Lung (tissue), 12 donors: ENCODE results near the gene TBC1D22A. TPM values are rescaled to one million over a fixed set of nuclear protein-coding genes. Genes with fewer than 3 reads are reported as not detected.

Experiments
- ATAC-seq: fragments of 200-7000 bp; cut with Tn5 transposase; one replicate; pipeline ENCODE4 v1.9.1; 2020; ENCODE audit warnings: moderate number of reproducible peaks; ENCODE audit not compliant: insufficient read depth, low FRiP score
- DNase-seq, 3 donors: peaks; one replicate each; pipeline ENCODE4 v3.0.0-alpha.2; 2013 to 2017
- H3K27ac ChIP-seq, 2 donors: one replicate each; pipeline ENCODE4 v1.5.1; 2013; ENCODE audit warnings: mild to moderate bottlenecking in 2 of 2, moderate library complexity in 2 of 2, control low read depth in 1 of 2, inconsistent platforms in 1 of 2, low read depth in 1 of 2, low read length in 1 of 2
- H3K27me3 ChIP-seq, 3 donors: one replicate each; pipeline ENCODE4 v1.5.1; 2013; ENCODE audit warnings: low read length in 2 of 3; ENCODE audit not compliant: control insufficient read depth in 3 of 3, insufficient read depth in 3 of 3
- H3K36me3 ChIP-seq, 4 donors: one replicate each; pipeline ENCODE4 v1.5.1; 2013; ENCODE audit warnings: low read length in 4 of 4, mild to moderate bottlenecking in 1 of 4, moderate library complexity in 1 of 4; ENCODE audit not compliant: control insufficient read depth in 4 of 4, insufficient read depth in 4 of 4
- H3K4me1 ChIP-seq, 5 donors: one replicate each; pipeline ENCODE4 v1.5.1; 2013; ENCODE audit warnings: low read length in 5 of 5, mild to moderate bottlenecking in 2 of 5, moderate library complexity in 1 of 5; ENCODE audit not compliant: control insufficient read depth in 5 of 5, insufficient read depth in 5 of 5
- H3K4me3 ChIP-seq: one replicate; pipeline ENCODE4 v1.5.1; 2013; ENCODE audit warnings: mild to moderate bottlenecking, control low read depth, moderate library complexity
- H3K9ac ChIP-seq, 2 donors: one replicate each; pipeline ENCODE4 v1.5.1; 2013; ENCODE audit warnings: low read length in 2 of 2, control low read depth in 1 of 2; ENCODE audit not compliant: insufficient read depth in 1 of 2
- H3K9me3 ChIP-seq, 4 donors: one replicate each; pipeline ENCODE4 v1.5.1; 2013; ENCODE audit warnings: low read length in 3 of 4, mild to moderate bottlenecking in 1 of 4, moderate library complexity in 1 of 4; ENCODE audit not compliant: control insufficient read depth in 4 of 4, insufficient read depth in 3 of 4
- CTCF ChIP-seq: IDR thresholded peaks from 2 replicates; pipeline ENCODE4 v1.5.1; 2012; ENCODE audit warnings: mild to moderate bottlenecking; ENCODE audit errors: control extremely low read depth, extremely low read depth
- WGBS, 2 donors: extraction: QIAGEN DNeasy Blood & Tissue Kit; methylation state at CpG; one replicate each; pipeline ENCODE4 v1.1.7; 2013; 5-methylcytosine and 5-hydroxymethylcytosine counted together
- polyA plus RNA-seq, 2 donors: library from polyadenylated mRNA; stranded (reverse); fragments of 200-250 nt; gene quantifications; one replicate each; pipeline ENCODE4 v1.2.1, GENCODE V29; 2013
- total RNA-seq, 2 donors: library from RNA; depleted of rRNA in 1 of 2; stranded (reverse); fragments of >200 nt in 1 of 2; gene quantifications; one replicate each; pipeline ENCODE4 v1.2.1, GENCODE V29; 2014 to 2021
- donor health status: control.
- donor health status: control.
- donor health status: Bipolar disorder and iron deficiency.
- donor health status: healthy.
- donor health status: DM: yes; HTN: yes; CAD: no.

Gene TBC1D22A
- total and polyA plus RNA-seq, 4 donors: 20.2 to 38.4 (median 21.0) TPM

GRCh38 chr22:46947516-46948257 is 185.2 kb downstream of the TBC1D22A start:
- Histone ChIP-seq H3K36me3 (peaks cover 0 to 14% (median 7%) of the 10 kb centered on the region in 4 donors), H3K27ac (no peak overlapping the region), H3K4me3 (no peak overlapping the region), H3K9me3 (no peaks in the 10 kb centered on the region), H3K27me3 (no peaks in the 10 kb centered on the region), H3K9ac (no peak overlapping the region), H3K4me1 (peaks cover 0 to 17% (median 0%) of the 10 kb centered on the region in 5 donors)
- no peak for ATAC-seq
- no peak for DNase-seq
- TF ChIP-seq CTCF: no peak
- 88% methylated on average over 14 of the region's 14 CpGs for WGBS, 2 donors

GRCh38 chr22:46948411-46949144 is 186.1 kb downstream of the TBC1D22A start:
- no peak for TF ChIP-seq CTCF
- peaks cover 0 to 17% (median 0%) of the 10 kb centered on the region in 5 donors for H3K4me1 ChIP-seq
- WGBS, 2 donors: 96 to 97% methylated on average over 16 of the region's 16 CpGs
- no peak overlapping the region for H3K4me3 ChIP-seq
- H3K9me3 ChIP-seq: no peaks in the 10 kb centered on the region
- H3K36me3 ChIP-seq: peaks cover 0 to 14% (median 6%) of the 10 kb centered on the region in 4 donors
- ATAC-seq (no peak), DNase-seq (no peak)
- H3K27ac ChIP-seq: no peak overlapping the region
- H3K9ac ChIP-seq: no peak overlapping the region
- no peaks in the 10 kb centered on the region for H3K27me3 ChIP-seq

GRCh38 chr22:46951350-46951749 is 188.9 kb downstream of the TBC1D22A start:
- 94 to 97% methylated on average over 12 of the region's 12 CpGs for WGBS, 2 donors
- ATAC-seq: no peak
- peaks cover 0 to 12% (median 5%) of the 10 kb centered on the region in 4 donors for H3K36me3 ChIP-seq
- no peak for TF ChIP-seq CTCF
- no peak for DNase-seq
- no peak overlapping the region for H3K9ac ChIP-seq
- H3K4me3 ChIP-seq: no peak overlapping the region
- H3K4me1 ChIP-seq: peaks cover 0 to 13% (median 0%) of the 10 kb centered on the region in 5 donors
- H3K27ac ChIP-seq: no peak overlapping the region
- no peaks in the 10 kb centered on the region for H3K9me3 ChIP-seq
- H3K27me3 ChIP-seq: no peaks in the 10 kb centered on the region
